SU-DHL-6 (cell line): ENCODE measurements around the gene NSMF.

Experiments
- H2AFZ ChIP-seq: fragments of 200-600 bp; sonication (generic); 2 replicates; pipeline ENCODE4 v1.6.1; 2014; ENCODE audit warnings: low read depth, mild to moderate bottlenecking, moderate library complexity, mixed read lengths, antibody characterized with exemption, low read length; ENCODE audit not compliant: severe bottlenecking
- H3F3A ChIP-seq: fragments of 200-600 bp; shearing (Covaris generic); 2 replicates; pipeline ENCODE4 v1.6.0; 2016; ENCODE audit warnings: antibody characterized with exemption, mild to moderate bottlenecking; ENCODE audit not compliant: insufficient read depth
- H3K27ac ChIP-seq: fragments of 200-600 bp; sonication (generic); 2 replicates; pipeline ENCODE4 v1.5.1; 2016; ENCODE audit warnings: low read depth, mild to moderate bottlenecking, low read length, moderate library complexity, mixed read lengths
- H3K27me3 ChIP-seq: fragments of 200-600 bp; sonication (generic), shearing (Covaris generic); 2 replicates; pipeline ENCODE4 v1.6.0; 2014; ENCODE audit warnings: mild to moderate bottlenecking, low read length
- H3K36me3 ChIP-seq: fragments of 200-600 bp; sonication (generic); 2 replicates; pipeline ENCODE4 v1.6.1; 2014; ENCODE audit warnings: mild to moderate bottlenecking, low read length, mixed read lengths
- H3K4me2 ChIP-seq: fragments of 300-600, 200-600 bp; shearing (Covaris generic), sonication (generic); 2 replicates; pipeline ENCODE4 v1.6.0; 2014; ENCODE audit warnings: low read length, low read depth, mild to moderate bottlenecking; ENCODE audit not compliant: poor library complexity, severe bottlenecking
- H3K4me3 ChIP-seq: fragments of 200-600 bp; sonication (generic); 2 replicates; pipeline ENCODE4 v1.5.1; 2014; ENCODE audit warnings: antibody characterized with exemption, low read length, mild to moderate bottlenecking, mixed read lengths; ENCODE audit not compliant: insufficient read depth, poor library complexity, severe bottlenecking
- H3K79me2 ChIP-seq: fragments of 200-600 bp; sonication (generic); 2 replicates; pipeline ENCODE4 v1.6.1; 2014; ENCODE audit warnings: mild to moderate bottlenecking, low read length, moderate library complexity; ENCODE audit not compliant: insufficient read depth
- H3K9ac ChIP-seq: fragments of 200-600 bp; sonication (generic); 2 replicates; pipeline ENCODE4 v1.7.0; 2014; ENCODE audit warnings: mild to moderate bottlenecking, low read length
- H3K9me2 ChIP-seq: fragments of 200-600 bp; sonication (generic); replicated peaks from 2 replicates; pipeline ENCODE4 v1.6.1; 2014; ENCODE audit warnings: low read length; ENCODE audit not compliant: insufficient read depth
- H3K9me3 ChIP-seq: fragments of 200-600 bp; sonication (generic); 2 replicates; pipeline ENCODE4 v1.6.1; 2014; ENCODE audit warnings: low read length, mixed read lengths; ENCODE audit not compliant: insufficient read depth
- H4K20me1 ChIP-seq: fragments of 200-600 bp; sonication (generic); 2 replicates; pipeline ENCODE4 v1.6.1; 2014; ENCODE audit warnings: low read depth, mild to moderate bottlenecking, antibody characterized with exemption, low read length, moderate library complexity, mixed read lengths
- CTCF ChIP-seq: fragments of 200-600 bp; sonication (generic); IDR thresholded peaks from one replicate; pipeline ENCODE4 v1.5.1; 2017; ENCODE audit warnings: antibody characterized with exemption, mild to moderate bottlenecking, low read length, moderate library complexity; ENCODE audit not compliant: insufficient read depth, poor library complexity, severe bottlenecking
- EZH2phosphoT487 ChIP-seq: fragments of 200-600 bp; sonication (generic), shearing (Covaris generic); conservative IDR thresholded peaks from 2 replicates; pipeline ENCODE4 v1.6.1; 2018; ENCODE audit warnings: mild to moderate bottlenecking, antibody characterized with exemption, low read length, moderate library complexity, mixed read lengths

NSMF gene

GRCh38 chr9:137423514-137424291 lies 35.4 kb downstream of the NSMF start:
- H3K9me2 ChIP-seq, result no peaks in the 10 kb centered on the region
- H3K79me2 ChIP-seq, result 0 out of 2 replicates have a peak, but pooled peaks cover 8% of the 10 kb centered on the region
- peaks cover 44% of the 10 kb centered on the region for H3F3A ChIP-seq
- H3K27ac ChIP-seq, result peak overlapping the region; percentile 94
- peak overlapping the region; percentile 62 for H3K9ac ChIP-seq
- peak overlapping the region; percentile 53 for H3K4me2 ChIP-seq
- no peaks in the 10 kb centered on the region for H3K27me3 ChIP-seq
- H3K4me3 ChIP-seq, result peak overlapping the region; percentile 51
- H3K9me3 ChIP-seq, result no peaks in the 10 kb centered on the region
- no peak for TF ChIP-seq CTCF
- TF ChIP-seq EZH2phosphoT487, result no peak
- H2AFZ ChIP-seq, result no peak overlapping the region
- no peaks in the 10 kb centered on the region for H3K36me3 ChIP-seq
- 0 out of 2 replicates have a peak, but pooled peaks cover under 1% of the 10 kb centered on the region for H4K20me1 ChIP-seq

GRCh38 chr9:137422604-137423513 lies 36.3 kb downstream of the NSMF start, which contains the start of the genes EXD3 and NOXA1:
TSS of gene EXD3 (minus strand) at chr9:137423162. CDS start at chr9:137395357, 27,805 bp downstream.
TSS of gene NOXA1 (plus strand) at chr9:137423393. CDS start at chr9:137423530, 137 bp downstream.
- Histone ChIP-seq H3K4me2 (peak within 1 kb of the TSS; percentile 97), H2AFZ (peak within 1 kb of the TSS; percentile 77)

More at GRCh38 chr9:137422604-137423513, 36.3 kb downstream of the NSMF start, which contains the start of the genes EXD3 and NOXA1:
- Histone ChIP-seq H3K9me2 (no peaks in the 10 kb centered on the region), H3K36me3 (no peaks in the 10 kb centered on the region), H3K9ac (peak within 1 kb of the TSS; percentile 81), H3K4me3 (peak within 1 kb of the TSS; percentile 86), H3F3A (peaks cover 39% of the 10 kb centered on the region), H3K9me3 (no peaks in the 10 kb centered on the region), H3K27me3 (no peaks in the 10 kb centered on the region), H4K20me1 (peaks cover 4% of the 10 kb centered on the region; the same call in 1 of the 2 replicates), H3K79me2 (0 out of 2 replicates have a peak, but pooled peaks cover 8% of the 10 kb centered on the region), H3K27ac (peak within 1 kb of the TSS; percentile 94)
- TF ChIP-seq EZH2phosphoT487 (no peak), CTCF (peak; percentile 36)
